ENCODE measurements around the gene C12orf56.
A peak's percentile ranks its signal among the peaks of the same experiment; 100 is the strongest.
"Not testable (repeated sequence)": the region's sequence is repeated elsewhere in the genome, so short reads cannot be mapped to it uniquely, and the experiment has no call there.

C12orf56 gene

GRCh38 chr12:64311877-64312276 is 78.7 kb downstream of the C12orf56 start:
- no peak for DNase-seq (ENCODE audit: low spot score)

GRCh38 chr12:64304571-64304970 is 86.0 kb downstream of the C12orf56 start:
- no peak for DNase-seq (ENCODE audit: low spot score)

GRCh38 chr12:64299628-64300027 is 90.9 kb downstream of the C12orf56 start:
- no peak for DNase-seq (ENCODE audit: low spot score)

- no peak for DNase-seq (ENCODE audit: low spot score)
Measured at GRCh38 chr12:64296301-64296700, 94.3 kb downstream of the C12orf56 start.

GRCh38 chr12:64293654-64294364 is 96.7 kb downstream of the C12orf56 start:
- no peak for DNase-seq (ENCODE audit: low spot score)

GRCh38 chr12:64293174-64293573 is 97.4 kb downstream of the C12orf56 start:
- not testable (repeated sequence) for DNase-seq (ENCODE audit: low spot score)

- DNase-seq (ENCODE audit: low spot score), result no peak
Measured at GRCh38 chr12:64286521-64286920, 104.0 kb downstream of the C12orf56 start.

GRCh38 chr12:64284256-64284655 is 106.3 kb downstream of the C12orf56 start:
- no peak for DNase-seq (ENCODE audit: low spot score)

- DNase-seq (ENCODE audit: low spot score), result no peak
Measured at GRCh38 chr12:64278421-64278820, 112.1 kb downstream of the C12orf56 start.

- no peak for DNase-seq (ENCODE audit: low spot score)
Measured at GRCh38 chr12:64273527-64274403, 116.8 kb downstream of the C12orf56 start.

GRCh38 chr12:64270411-64270810 is 120.1 kb downstream of the C12orf56 start:
- no peak for DNase-seq (ENCODE audit: low spot score)

GRCh38 chr12:64269161-64269560 is 121.4 kb downstream of the C12orf56 start:
- no peak for DNase-seq (ENCODE audit: low spot score)

GRCh38 chr12:64268409-64268808 is 122.1 kb downstream of the C12orf56 start:
- DNase-seq (ENCODE audit: low spot score), result no peak

- DNase-seq (ENCODE audit: low spot score), result no peak
Measured at GRCh38 chr12:64265839-64266238, 124.7 kb downstream of the C12orf56 start.

GRCh38 chr12:64261813-64262212 is 128.7 kb downstream of the C12orf56 start:
- DNase-seq (ENCODE audit: low spot score), result no peak

- no peak for DNase-seq (ENCODE audit: low spot score)
Measured at GRCh38 chr12:64258576-64258975, 132.0 kb downstream of the C12orf56 start.

- DNase-seq (ENCODE audit: low spot score), result peak; percentile 10
Measured at GRCh38 chr12:64256166-64256800, 134.3 kb downstream of the C12orf56 start.

- no peak for DNase-seq (ENCODE audit: low spot score)
Measured at GRCh38 chr12:64255249-64255648, 135.3 kb downstream of the C12orf56 start.

- DNase-seq (ENCODE audit: low spot score), result no peak
Measured at GRCh38 chr12:64253356-64253755, 137.2 kb downstream of the C12orf56 start.

- no peak for DNase-seq (ENCODE audit: low spot score)
Measured at GRCh38 chr12:64252681-64253080, 137.9 kb downstream of the C12orf56 start.

- DNase-seq (ENCODE audit: low spot score), result no peak
Measured at GRCh38 chr12:64243809-64244208, 146.7 kb downstream of the C12orf56 start.

- DNase-seq (ENCODE audit: low spot score), result no peak
Measured at GRCh38 chr12:64240781-64241180, 149.8 kb downstream of the C12orf56 start.

GRCh38 chr12:64237382-64237781 is 153.2 kb downstream of the C12orf56 start:
- no peak for DNase-seq (ENCODE audit: low spot score)

Measured in germinal center (tissue), 1 donor.